PC-3 (cell line): ENCODE results near the gene EN1.

ENCODE experiments used
- CTCF ChIP-seq: fragments of 300-600 bp; sonication (generic); conservative IDR thresholded peaks from 2 replicates; pipeline ENCODE4 v1.5.1; 2017; ENCODE audit warnings: antibody characterized with exemption, low read depth, mild to moderate bottlenecking, low read length
- EZH2 ChIP-seq: fragments of 300-600 bp; sonication (generic); IDR thresholded peaks from one replicate; pipeline ENCODE4 v1.6.1; 2017; ENCODE audit warnings: antibody characterized with exemption, mild to moderate bottlenecking, low read length; ENCODE audit not compliant: unreplicated experiment

DNA sequence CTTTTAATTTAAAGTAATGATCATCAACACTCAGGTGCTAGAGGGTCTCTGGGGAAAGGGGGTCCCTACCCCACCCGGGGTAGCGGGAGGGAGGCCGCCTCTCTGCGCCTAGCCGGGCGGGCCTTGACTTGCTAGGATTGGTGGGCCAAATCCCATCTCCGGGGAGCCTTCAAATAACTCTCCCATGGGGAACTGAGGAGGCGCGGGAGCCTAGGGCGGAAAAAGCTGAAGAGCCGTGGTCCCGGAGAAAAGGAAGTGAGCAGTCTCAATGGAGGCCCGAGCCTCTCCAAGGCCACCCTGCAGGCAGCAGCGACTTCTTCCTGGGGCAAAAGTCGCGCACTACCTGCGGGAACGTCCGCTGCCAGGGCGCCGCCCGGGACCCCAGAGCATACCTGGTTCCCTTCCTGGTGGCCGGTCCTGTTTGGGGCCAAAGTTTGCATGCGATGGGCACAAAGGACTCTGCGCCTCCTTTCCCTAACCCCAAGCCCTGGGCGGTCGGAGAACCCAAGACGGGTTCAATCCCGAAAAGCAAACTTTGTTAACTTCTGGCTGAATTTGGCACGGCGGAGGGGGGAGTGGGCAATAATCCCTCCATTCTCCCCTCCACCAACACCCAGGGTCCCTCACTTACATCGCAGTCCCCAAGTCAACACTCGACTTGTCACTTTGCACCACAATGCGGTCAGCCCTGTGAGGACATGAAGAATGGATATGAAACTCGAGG, 13.6 kb downstream of the EN1 start:
- TF ChIP-seq CTCF, result no peak
- TF ChIP-seq EZH2, result no peak
